IPS DF 19.7 (cell line): ENCODE data around the gene NTHL1.

Experiments used
- DNase-seq: peaks from one replicate; pipeline ENCODE4 v3.0.0-alpha.2; 2013; ENCODE audit warnings: low read depth, low spot score

NTHL1 gene

DNA sequence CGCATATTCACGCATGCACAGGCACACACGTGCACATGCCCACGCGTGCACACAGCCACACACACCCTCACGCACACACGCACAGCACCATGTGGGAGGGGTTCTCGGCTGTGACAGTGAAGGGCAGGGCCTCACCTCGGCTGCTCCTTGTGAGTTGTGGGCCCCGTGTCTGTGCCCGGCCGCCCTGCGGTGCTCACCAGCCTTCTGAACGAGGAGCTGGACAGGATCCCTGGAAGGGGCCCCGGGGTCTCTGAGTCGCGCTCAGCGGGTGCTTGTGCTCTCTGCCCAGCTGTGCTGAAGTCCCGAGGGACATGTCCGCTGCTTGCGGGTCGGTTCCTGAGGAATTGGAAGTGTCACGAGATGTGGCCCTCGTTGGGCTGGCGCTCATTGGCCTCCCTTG is 16.2 kb upstream of the NTHL1 start:
- DNase-seq = no peak

DNA sequence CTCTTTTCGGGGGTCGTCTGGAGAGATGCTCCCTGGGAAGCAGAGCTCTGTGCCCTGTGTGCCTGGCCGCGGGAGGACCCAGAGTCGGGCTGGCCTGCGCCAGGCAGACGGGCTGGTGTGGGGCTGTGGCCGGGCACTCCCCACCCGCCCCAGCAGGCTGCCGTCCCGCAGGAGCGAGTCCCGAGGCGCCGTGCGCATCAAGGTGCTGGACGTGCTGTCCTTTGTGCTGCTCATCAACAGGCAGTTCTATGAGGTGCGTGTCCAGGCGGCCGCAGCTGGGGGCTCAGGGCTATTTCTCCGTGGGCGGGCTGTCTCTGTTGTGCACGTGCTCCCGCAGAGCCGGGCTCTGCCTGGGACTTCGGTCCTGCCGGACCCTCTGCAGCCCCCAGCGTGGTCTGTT is 15.2 kb upstream of the NTHL1 start:
- no peak for DNase-seq

DNA sequence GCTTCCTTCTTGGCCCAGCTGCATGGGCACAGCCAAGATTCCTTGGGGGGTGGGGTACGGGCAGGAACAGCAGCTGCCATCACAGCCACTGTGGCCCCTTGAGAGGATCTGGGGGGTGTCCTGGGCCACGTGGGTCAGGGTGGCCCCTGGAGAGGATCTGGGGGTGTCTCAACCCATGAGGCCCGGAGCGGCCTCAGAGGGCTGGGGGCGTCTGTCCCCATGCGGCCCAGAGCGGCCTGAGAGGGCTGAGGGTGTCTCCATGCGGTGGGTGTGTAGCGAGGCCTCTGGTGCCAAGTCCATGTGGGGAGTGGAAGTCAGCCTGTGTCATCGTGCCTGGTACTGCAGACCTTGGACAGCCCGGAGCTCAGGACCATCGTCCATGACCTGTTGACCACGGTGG is 13.9 kb upstream of the NTHL1 start:
- DNase-seq = no peak

DNA sequence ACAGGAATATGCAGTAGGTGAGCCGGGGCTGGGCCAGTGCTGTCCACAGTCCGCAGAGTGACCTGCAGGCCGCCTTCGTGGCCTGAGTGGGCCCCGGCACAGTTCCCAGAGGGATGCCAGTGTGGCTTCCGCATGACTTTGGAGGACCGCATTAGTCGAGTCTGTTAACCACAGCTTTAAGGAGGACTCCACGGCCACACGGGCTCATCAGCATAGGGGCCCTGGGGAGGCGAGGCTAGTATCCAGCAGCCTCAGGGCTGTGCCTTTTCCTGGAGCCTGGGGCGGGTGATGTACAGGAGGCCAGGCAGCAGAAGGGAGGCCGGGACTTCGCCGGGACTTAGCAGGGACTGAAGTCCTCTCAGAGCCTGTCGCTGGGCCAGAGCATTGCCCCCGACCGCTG is 13.4 kb upstream of the NTHL1 start:
- no peak for DNase-seq

DNA sequence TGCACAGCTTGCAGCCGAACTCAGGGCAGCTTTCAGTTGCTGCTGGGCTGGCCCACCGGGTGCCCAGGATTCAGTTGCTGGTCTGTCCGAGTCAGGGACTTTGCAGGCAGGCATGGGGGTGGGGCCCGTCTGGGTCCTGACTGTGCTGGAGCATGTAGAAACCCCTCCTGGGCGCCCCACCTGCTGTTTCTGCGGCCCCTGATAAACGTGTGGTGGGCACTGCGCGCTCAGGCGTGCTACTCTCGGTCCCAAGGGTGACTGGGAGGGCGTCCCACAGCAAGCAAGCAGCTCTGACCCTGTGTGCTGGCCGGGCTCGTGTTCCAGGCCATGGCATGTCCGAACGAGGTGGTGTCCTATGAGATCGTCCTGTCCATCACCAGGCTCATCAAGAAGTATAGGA is 12.7 kb upstream of the NTHL1 start:
- no peak for DNase-seq

DNA sequence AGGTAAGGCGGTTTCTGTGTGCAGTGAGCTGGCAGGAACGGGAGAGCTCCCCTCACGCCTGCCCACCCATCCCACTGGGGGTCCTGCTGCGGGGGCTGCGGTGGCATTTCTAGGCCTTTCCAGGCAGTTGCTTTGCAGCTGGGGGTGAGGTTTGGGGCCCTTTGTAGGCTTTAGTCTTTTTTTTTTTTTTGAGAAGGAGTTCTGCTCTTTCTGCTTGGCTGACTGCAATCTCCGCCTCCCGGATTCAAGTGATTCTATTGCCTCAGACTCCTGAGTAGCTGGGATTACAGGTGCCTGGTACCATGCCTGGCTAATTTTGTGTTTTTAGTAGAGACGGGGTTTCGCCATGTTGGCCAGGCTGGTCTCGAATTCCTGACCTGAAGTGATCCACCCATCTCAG is 11.2 kb upstream of the NTHL1 start:
- DNase-seq = no peak

DNA sequence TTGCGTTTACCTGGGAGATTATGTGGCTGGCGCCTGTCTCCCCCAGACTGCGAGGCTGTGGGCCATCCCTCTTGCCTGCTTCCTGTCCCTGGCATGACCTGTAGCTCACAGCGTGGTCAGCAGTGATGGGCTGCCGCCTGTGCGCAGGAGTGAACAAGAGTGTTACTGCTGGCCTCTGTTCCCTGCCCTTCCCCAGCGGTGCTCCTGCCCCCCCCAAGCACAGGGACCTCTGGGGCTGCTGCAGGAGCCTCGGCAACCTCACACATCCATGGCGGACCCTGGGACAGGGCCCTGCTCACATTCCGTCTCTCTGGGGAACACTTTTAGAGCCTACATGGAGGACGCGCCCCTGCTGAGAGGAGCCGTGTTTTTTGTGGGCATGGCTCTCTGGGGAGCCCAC is 10.8 kb upstream of the NTHL1 start:
- DNase-seq = no peak

DNA sequence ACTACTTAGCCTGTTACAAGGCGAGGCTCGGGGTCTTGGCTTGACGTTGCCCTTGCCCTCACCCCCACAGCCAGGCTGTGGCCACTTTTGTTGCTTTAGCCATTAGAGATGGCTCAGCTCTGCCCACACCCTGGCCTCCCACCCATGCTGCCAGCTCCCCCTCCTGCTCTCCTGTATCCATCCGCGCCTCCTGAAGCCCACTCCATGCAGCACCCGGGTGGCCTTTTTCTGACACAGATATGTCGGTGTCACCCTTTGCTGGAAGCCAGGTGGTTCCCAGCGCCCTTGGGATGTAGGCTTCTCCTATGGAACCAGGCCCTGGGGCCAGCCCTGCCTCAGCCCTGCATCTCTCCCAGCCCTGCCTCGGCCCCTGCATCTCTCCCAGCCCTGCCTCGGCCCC is 9.8 kb upstream of the NTHL1 start:
- DNase-seq = no peak

DNA sequence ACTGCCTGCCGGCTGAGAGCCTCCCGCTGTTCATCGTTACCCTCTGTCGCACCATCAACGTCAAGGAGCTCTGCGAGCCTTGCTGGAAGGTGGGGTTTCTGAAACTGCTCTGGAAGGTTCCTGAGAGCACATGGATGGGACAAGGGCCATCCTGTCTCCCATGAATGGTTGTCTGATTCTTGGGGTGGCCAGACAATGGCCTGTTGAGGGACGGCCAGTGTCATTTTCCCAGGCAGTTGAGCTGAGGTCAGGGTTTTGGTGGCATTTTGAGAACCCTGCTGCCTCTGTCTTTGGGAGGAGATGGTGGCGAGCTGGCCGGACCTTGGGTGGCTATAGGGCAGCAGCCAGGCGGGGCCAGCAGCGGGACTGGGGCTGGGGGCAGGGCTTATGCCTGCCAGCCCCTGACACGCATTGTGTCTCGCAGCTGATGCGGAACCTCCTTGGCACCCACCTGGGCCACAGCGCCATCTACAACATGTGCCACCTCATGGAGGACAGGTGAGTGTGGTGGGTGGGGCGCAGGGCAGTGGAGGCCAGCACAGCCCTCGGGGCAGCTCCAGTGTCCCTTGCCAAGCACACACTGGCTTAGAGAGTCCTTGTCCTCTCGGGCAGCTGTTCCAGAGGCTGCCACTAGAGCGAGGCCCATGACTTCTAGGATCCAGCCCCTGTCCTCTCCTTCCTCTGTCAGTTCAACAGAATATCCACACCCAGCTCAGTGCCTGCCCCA is 9.2 kb upstream of the NTHL1 start:
- no peak for DNase-seq

DNA sequence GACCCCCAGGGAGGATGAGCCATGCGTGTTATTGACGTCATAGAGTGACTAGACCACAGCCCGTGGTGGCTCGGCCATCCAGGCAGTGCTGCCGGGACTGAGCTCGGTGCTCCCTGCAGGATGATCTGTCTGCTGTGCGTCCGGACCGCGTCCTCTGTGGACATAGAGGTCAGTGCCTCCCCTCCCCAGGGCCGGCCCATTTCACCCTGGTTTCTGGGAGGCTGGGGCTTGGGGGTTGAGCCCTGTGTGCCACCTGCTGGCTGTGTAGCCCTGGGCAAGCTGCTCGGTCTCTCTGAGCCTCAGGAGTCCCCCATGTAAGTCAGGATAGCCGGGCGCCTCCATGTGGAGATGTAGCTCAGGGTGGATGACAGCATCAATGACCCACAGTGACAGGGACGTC is 8.4 kb upstream of the NTHL1 start:
- DNase-seq = no peak

DNA sequence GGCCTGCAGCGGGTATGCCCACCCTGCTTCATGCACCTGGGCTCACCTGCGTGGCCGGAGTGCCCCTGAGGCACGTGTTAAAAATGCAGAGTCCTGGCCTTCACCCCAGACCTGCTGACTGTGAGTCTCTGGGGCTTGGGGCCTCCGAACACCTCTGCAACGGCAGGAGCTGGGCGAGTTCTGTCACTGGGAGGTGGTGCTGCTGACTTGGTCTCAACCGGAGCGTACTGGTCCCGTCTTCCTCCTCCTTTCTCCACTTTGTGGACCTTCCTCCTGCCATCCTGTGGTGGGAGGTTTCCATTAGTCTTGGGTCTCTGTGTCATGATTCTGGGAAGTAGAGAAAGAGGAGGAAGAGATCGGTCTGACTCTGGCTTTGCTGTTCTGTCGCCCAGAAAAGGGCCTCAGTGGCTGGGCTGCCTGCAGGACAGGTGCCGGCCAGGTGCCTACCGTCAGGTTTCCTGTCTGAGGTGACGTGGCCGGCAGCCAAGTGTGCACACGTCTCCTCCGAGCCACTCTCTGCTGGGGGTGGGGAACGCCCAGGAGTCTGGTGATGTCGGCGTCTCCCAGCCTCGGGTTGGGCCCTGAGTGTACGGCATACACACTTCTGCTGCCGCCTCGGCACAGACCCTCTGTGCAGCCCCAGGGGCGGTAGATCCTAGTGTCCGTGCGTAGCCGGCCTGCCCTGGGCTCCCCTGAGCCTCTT is 7.1 kb upstream of the NTHL1 start:
- DNase-seq = no peak

DNA sequence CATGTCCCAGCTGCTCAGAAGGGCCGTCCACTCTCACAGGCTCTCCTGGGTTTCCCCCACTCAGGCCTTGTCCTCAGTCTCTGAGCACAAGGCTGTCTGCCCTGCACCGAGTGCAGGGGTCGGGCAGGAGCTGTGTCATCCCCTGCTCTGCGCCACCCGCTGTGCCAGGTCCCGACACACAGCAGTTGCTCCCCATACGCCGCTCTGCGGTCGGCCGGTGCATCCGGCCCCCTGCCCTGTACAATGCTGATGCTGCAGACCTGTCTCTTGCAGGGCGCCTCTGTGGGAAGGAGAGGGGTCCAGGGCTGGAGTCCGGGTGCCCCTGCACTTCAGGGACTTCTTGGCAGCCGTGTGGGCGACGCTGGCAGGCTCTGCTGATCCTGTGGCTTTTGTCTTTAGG is 6.3 kb upstream of the NTHL1 start:
- no peak for DNase-seq

DNA sequence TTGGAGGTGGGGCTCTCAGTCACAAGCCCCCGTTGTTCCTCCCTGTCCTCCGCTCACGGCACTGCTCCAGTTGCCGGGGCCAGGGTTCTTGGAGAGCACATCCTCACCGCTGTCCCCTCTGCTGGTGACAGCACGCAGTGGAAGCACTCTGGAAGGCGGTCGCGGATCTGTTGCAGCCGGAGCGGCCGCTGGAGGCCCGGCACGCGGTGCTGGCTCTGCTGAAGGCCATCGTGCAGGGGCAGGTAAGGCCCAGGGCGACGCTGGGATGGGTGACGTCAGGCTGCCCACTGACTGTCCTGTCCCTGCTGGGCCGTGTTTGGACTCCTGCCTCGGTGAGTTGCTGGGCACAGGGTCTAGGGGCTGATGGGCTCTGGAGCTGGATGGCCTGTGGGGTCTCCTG is 5.6 kb upstream of the NTHL1 start:
- no peak for DNase-seq

DNA sequence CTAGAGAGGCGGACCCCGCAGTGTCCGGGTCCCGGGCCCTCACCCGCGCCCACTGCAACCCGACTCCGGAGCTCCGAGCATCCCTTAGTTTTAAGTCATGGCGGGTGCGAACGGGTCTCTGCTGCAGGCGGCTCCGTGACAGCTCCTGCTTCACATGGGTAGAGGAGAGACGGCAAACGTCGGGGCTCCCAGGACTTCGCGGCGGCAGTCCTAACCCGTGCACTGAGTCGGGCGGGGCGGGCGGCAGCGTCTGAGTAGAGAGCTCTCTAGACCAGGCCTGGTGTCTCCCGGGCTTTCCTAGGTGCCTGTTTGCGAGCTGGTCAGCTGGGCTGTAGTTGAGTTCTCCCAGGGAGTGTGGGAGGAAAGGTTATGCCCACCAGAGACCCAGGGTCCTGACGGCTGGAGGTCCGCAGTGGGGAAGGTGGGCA is 496 bp upstream of the NTHL1 start:
- no peak for DNase-seq

DNA sequence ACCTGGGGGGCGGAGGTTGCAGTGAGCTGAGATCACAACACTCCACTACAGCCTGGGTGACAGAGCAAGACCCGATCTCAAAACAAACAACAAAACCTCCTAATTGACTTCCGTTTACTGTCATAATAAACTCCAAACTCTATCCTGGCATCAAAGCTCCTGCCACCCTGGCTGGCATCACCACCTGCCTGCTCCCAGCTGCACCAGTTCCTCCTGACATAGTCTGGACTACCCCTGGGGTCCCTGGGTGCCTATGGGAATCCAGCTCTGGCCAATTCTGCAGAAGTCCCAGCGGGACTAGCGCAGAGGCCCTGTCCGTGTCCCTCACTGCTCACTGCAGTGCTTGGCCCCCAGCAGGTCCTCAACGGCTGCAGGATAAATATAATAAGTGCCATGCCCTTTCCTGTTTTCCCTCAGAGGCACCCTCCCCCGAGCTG is 723 bp downstream of the NTHL1 start:
- no peak for DNase-seq

DNA sequence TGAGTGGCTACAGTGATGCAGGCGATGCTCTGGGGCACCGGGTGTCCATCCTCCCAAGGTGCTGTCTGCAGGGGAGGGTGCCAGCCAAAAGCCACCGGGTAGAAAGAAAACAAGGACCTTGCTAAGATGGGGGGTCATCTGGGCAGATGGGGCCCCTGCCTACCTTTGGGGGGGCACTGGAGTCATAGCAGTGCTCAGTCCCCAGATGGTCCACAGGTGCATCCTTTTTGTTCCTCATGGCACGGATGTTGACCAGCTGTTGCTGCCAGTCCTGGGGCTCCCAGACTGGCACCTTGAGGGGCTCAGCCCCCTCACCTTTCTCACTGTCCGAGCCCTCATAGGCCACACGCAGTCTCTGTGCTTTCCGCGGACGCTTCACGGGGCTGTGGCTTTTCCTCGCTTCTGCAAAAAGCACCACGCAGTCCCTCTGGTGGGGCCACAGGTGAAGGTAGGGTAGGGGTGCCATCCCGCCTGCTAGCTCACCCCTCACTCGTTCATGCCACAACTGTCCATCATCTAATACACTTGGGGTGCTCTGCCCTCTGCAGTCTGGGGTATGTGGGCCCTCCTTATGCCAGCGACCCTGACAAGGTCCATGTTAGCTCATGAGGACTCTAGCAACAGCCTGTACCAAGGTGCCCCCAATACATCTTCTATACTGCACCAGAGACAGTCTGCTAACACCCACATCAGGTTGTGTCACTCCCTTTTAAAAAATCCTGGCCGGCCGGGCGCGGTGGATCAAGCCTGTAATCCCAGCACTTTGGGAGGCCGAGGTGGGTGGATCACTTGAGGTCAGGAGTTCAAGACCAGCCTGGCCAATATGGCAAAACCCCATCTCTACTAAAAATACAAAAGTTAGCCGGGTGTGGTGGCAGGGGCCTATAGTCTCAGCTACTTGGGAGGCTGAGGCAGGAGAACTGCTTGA is 1.4 kb downstream of the NTHL1 start:
- DNase-seq = no peak

DNA sequence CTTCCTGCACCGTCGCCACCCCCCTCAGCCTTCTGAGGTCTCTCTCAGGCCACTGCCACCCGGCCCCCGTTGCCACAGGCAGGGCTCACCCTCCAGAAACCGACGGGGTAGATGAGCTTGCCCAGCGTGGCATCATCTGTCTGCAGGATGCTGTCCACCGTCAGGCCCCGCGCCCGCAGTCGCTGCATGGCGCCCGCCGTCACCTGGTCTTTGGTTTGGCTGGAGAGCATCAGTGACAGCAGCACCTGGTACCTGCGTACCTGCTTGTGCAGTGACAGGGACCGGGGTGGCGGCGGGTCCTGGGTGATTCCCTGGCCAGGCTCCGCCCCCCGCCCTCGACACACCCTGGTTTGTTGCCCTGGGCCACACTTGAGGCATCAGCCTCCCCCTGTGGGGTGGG is 3.1 kb downstream of the NTHL1 start:
- DNase-seq = no peak

DNA sequence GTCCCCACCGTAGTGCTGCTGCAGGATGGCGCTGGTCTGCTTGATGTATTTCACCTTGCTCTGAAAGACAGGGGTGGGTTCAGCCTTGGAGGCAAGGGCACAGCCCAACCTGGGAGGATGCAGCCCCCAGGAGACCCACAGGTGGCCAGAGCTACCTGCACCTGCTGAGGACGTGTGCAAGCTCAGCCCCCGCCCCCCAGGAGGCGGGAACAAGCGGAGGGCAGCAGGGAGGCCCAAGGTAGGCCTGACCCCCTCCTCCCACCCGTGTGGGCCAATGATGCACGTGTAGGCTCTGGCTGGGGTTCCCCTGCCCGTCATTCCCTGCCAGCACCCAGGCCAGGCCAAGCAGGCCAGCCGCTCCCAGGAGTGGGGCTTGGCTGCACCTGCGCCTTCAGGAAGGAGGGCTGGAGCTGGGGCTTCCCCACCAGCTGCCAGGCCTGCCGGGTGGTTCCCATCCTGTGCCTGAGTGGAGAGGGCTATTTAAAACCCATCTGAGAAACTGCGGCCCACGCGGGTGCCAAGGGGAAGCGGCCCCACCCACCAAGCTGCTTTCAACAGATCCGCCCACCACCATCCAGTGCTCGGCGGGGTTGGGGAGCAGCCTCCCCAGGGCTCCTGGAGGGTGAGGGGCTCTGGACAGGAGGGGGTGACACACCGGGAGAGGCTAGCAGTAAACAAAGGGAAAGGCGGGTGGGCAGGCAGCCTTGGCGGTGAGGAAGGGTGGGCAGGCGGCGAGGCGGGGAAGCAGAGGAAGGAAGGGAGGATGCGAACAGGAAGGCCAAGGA is 3.8 kb downstream of the NTHL1 start:
- DNase-seq = no peak

DNA sequence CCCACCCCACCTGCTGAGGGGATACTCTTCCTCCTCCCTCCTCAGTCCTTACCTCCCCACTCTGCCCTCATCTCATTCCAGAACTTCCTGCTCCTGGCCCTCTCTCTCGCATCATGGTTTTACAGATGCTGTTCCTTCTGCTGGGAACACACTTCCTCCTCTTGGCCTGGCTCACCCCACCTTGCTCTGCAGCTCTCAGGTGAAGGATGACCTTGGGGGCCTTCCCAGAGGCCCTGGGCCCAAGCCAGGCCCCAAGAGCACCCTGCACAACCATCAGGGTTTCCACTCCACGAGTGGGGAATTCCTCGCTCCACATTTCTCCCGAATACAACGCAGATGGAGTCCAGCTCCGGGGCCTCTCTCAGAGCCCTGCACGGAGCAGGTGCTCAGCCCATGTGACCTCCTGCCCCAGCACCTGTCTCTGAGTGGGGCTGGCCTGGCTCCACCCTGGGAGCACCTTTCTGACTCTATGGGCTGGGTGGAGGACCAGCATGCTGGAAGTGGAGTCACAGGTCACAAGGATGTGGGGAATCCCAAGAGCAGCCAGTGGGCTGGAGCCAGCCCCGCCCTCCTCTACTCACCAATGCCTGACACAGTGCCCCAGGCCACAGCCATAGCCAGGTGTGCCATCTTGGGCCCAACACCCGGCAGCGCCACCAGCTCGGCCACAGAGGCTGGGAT is 4.5 kb downstream of the NTHL1 start:
- no peak for DNase-seq

DNA sequence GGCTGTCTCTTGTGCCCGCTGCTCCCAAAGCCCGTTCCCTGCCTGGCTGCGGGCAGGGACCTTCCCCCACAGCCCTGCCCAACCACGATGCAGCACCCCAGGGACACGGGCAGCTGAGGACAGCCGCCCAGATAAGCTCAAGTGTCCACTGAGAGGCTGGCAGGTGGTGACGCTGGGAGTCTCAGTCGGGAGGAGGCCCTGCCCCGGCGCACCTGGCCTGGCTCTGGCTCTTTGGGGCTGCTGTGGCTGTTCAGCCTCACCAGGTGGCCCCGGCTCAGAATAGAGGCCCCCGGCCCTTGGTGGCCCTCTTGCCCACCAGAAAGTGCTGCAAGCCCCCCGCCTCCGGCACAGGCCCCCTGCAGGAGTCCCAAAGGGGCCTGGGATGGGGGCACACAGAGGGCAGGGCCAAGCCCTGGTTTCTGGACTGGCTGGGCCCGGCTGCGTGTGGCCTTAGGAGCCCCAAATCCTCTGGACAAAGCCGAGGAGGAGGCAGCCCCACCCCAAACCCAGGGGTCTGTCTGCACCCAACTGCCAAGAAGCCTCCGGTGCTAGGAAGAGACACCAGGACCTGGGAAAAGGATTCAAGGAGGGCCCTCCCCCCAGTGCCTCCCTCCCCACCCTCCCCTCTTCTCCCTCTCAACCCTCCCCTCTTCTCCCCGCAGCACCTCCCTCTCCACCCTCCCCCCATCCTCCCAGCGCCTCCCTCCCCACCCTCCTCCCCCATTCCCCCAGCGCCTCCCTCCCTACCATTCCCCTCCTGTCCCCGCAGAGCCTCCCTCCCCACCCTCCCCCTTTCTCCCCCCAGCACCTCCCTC is 5.3 kb downstream of the NTHL1 start:
- DNase-seq = no peak
